Endothelial cell of umbilical vein (primary cell): Measurements from ENCODE around the gene XYLT1. TPM values are rescaled to one million over a fixed set of nuclear protein-coding genes. Genes with fewer than 3 reads are reported as not detected.

Experiments
- BruUV-seq: library from RNA; stranded (reverse); fragments of 400-500 nt; replicated peaks from 2 replicates; lab custom pipeline; 2021; lab: Mats Ljungman, UMichigan
- CTCF ChIA-PET: fragments of 300-600, 350-600 bp; sonication (Branson Sonifier 250); formaldehyde crosslinking; loops from one replicate; lab custom pipeline; 2021; ENCODE audit warnings: antibody characterized with exemption, inconsistent platforms; lab: Charles Lee
- POLR2A ChIA-PET: fragments of 300-600, 350-600 bp; sonication (Branson Sonifier 250); formaldehyde crosslinking; loops from one replicate; lab custom pipeline; 2021; ENCODE audit warnings: antibody characterized with exemption, inconsistent platforms; lab: Charles Lee
- DNase-seq: peaks from one replicate; pipeline ENCODE4 v3.0.0-alpha.2; 2011; ENCODE audit warnings: low read depth, low spot score
- FAIRE-seq: peaks from 2 replicates; lab custom pipeline; 2011; peaks lifted over from hg19 to GRCh38; lab: Jason Lieb, UNC
- H2AFZ ChIP-seq: 2 replicates; pipeline ENCODE4 v1.6.0; 2012; ENCODE audit warnings: low read depth, low read length, control low read depth, inconsistent platforms
- H3K27ac ChIP-seq: 2 replicates; pipeline ENCODE4 v1.5.1; 2011; ENCODE audit warnings: low read depth, mild to moderate bottlenecking, control low read depth, low read length, moderate library complexity; ENCODE audit not compliant: insufficient read depth
- H3K27me3 ChIP-seq, 2 experiments: 2 replicates each; pipeline versions ENCODE4 v1.6.0 to v1.6.1; 2011; ENCODE audit warnings: low read length in 2 of 2, mixed read lengths in 1 of 2; ENCODE audit not compliant: control insufficient read depth in 2 of 2, insufficient read depth in 2 of 2
- H3K36me3 ChIP-seq, 2 experiments: 2 replicates in 1 of 2; 3 replicates in 1 of 2; pipeline ENCODE4 v1.5.1; 2011; ENCODE audit warnings: low read length in 2 of 2, mild to moderate bottlenecking in 1 of 2, moderate library complexity in 1 of 2; ENCODE audit not compliant: control insufficient read depth in 2 of 2, insufficient read depth in 2 of 2; ENCODE audit errors: extremely low read depth in 1 of 2
- H3K4me1 ChIP-seq: 3 replicates; pipeline ENCODE4 v1.5.1; 2011; ENCODE audit warnings: mild to moderate bottlenecking, low read length; ENCODE audit not compliant: control insufficient read depth, insufficient read depth; ENCODE audit errors: extremely low read depth
- H3K4me2 ChIP-seq: 2 replicates; pipeline ENCODE4 v1.6.1; 2011; ENCODE audit warnings: low read length, control low read depth, mixed read lengths; ENCODE audit not compliant: insufficient read depth
- H3K4me3 ChIP-seq, 3 experiments: fragments of 200-600 bp in 1 of 3; sonication (generic), shearing (Covaris generic) in 1 of 3; replicated peaks in 1 of 3; 2 replicates each; pipeline ENCODE4 v1.5.1; 2011 to 2016; ENCODE audit warnings: control low read depth in 3 of 3, low read length in 3 of 3, mild to moderate bottlenecking in 2 of 3, inconsistent platforms in 1 of 3, low read depth in 1 of 3, moderate library complexity in 1 of 3; ENCODE audit not compliant: insufficient read depth in 1 of 3
- H3K79me2 ChIP-seq: 2 replicates; pipeline ENCODE4 v1.6.0; 2012; ENCODE audit warnings: low read length, inconsistent platforms; ENCODE audit not compliant: control insufficient read depth, insufficient read depth
- H3K9ac ChIP-seq: replicated peaks from 2 replicates; pipeline ENCODE3; 2011; ENCODE audit warnings: low read length, control low read depth; ENCODE audit not compliant: insufficient read depth; ENCODE audit errors: extremely low read depth
- H3K9me1 ChIP-seq: replicated peaks from 3 replicates; pipeline ENCODE4 v1.6.0; 2011; ENCODE audit warnings: mild to moderate bottlenecking, low read length; ENCODE audit not compliant: control insufficient read depth, insufficient read depth; ENCODE audit errors: extremely low read depth
- H3K9me3 ChIP-seq: replicated peaks from 2 replicates; pipeline ENCODE4 v1.5.1; 2012; ENCODE audit warnings: low read length, inconsistent platforms; ENCODE audit not compliant: control insufficient read depth, insufficient read depth
- H4K20me1 ChIP-seq: replicated peaks from 2 replicates; pipeline ENCODE3; 2011; ENCODE audit warnings: mild to moderate bottlenecking, low read length; ENCODE audit not compliant: control insufficient read depth, insufficient read depth; ENCODE audit errors: extremely low read depth
- CTCF ChIP-seq, 2 donors: IDR thresholded peaks; 1 replicate in 1 of 2; 2 replicates in 1 of 2; pipeline ENCODE4 v1.5.1; 2011; ENCODE audit warnings: low read length in 2 of 2, mild to moderate bottlenecking in 2 of 2, moderate library complexity in 2 of 2, control low read depth in 1 of 2, inconsistent platforms in 1 of 2, low read depth in 1 of 2; ENCODE audit not compliant: insufficient read depth in 1 of 2; ENCODE audit errors: extremely low read depth in 1 of 2
- EZH2 ChIP-seq: IDR thresholded peaks from 2 replicates; pipeline ENCODE4 v1.6.1; 2012; ENCODE audit warnings: borderline replicate concordance, low read depth, mild to moderate bottlenecking, moderate library complexity, low read length, inconsistent platforms; ENCODE audit not compliant: severe bottlenecking
- FOS ChIP-seq: IDR thresholded peaks from 2 replicates; pipeline ENCODE4 v1.6.1; 2011; ENCODE audit warnings: mild to moderate bottlenecking, low read length, moderate library complexity, borderline replicate concordance; ENCODE audit not compliant: insufficient read depth
- GATA2 ChIP-seq: IDR thresholded peaks from 2 replicates; pipeline ENCODE4 v1.7.0; 2011; ENCODE audit warnings: low read depth, mild to moderate bottlenecking, moderate library complexity, mixed read lengths, low read length; ENCODE audit not compliant: insufficient read length, insufficient read depth
- JUN ChIP-seq: IDR thresholded peaks from 2 replicates; pipeline ENCODE4 v1.6.1; 2011; ENCODE audit warnings: borderline replicate concordance, low read depth; ENCODE audit not compliant: insufficient read length, insufficient read depth
- MAX ChIP-seq: IDR thresholded peaks from 2 replicates; pipeline ENCODE4 v1.6.1; 2011; ENCODE audit not compliant: insufficient read depth, insufficient read length
- MYC ChIP-seq: IDR thresholded peaks from one replicate; pipeline ENCODE4 v1.6.1; 2011; ENCODE audit warnings: mild to moderate bottlenecking, low read depth, low read length
- POLR2A ChIP-seq: IDR thresholded peaks from 2 replicates; pipeline ENCODE4 v1.6.1; 2012; ENCODE audit warnings: low read depth, mild to moderate bottlenecking, control low read depth, low read length
- POLR2AphosphoS5 ChIP-seq: IDR thresholded peaks from 2 replicates; pipeline ENCODE4 v1.6.1; 2012; ENCODE audit warnings: low read depth, mild to moderate bottlenecking, control low read depth, low read length, moderate library complexity; ENCODE audit not compliant: insufficient read depth
- dilution Hi-C: fragments of 300-500 bp; cut with MboI; formaldehyde crosslinking; loops from one replicate; pipeline ENCODE4 v1.15.0; 2019; ENCODE audit warnings: low sequenced_read_pairs; ENCODE audit not compliant: extremely low pct_ligation_motif_present
- intact Hi-C: fragments of 100-400 bp; cut with micrococcal nuclease; formaldehyde crosslinking; loops from one replicate; pipeline ENCODE4 v1.10.0; 2022
- polyA plus RNA-seq, 4 experiments: library from polyadenylated mRNA; depleted of rRNA in 3 of 4; stranded (reverse) in 3 of 4; unstranded in 1 of 4; fragments of >200 nt; gene quantifications; 2 replicates each; pipeline versions ENCODE4 v1.2.1 to v1.2.3, GENCODE V29; 2011 to 2012; ENCODE audit warnings: missing spikeins in 1 of 4
- total RNA-seq: library from RNA; stranded (reverse); gene quantifications from 2 replicates; pipeline ENCODE4 v1.2.3, GENCODE V29; 2021

Gene XYLT1
- total and polyA plus RNA-seq, 2 donors (not counting 3 experiments of a cell fraction or from before 2014, with no cell fraction given): 0.63 to 2.9 TPM

- H3K36me3 ChIP-seq: no peaks in the 10 kb centered on the region
- H3K4me3 ChIP-seq: no peak overlapping the region
- dilution Hi-C loops (no loop called here), intact Hi-C loops (no loop called here)
- ChIA-PET POLR2A (no interaction called here), CTCF (no interaction called here)
- no peak overlapping the region for H2AFZ ChIP-seq
- H4K20me1 ChIP-seq: no peaks in the 10 kb centered on the region
- no TSS peak for BruUV-seq
- no peaks in the 10 kb centered on the region for H3K79me2 ChIP-seq
- no peaks in the 10 kb centered on the region for H3K9me1 ChIP-seq
- no peaks in the 10 kb centered on the region for H3K27me3 ChIP-seq
- no peaks in the 10 kb centered on the region for H3K9me3 ChIP-seq
- no peaks in the 10 kb centered on the region for H3K4me1 ChIP-seq
- no peak overlapping the region for H3K27ac ChIP-seq
- FAIRE-seq (no peak), DNase-seq (no peak)
- no peak overlapping the region for H3K4me2 ChIP-seq
- H3K9ac ChIP-seq: no peak overlapping the region
- TF ChIP-seq MYC (no peak), MAX (no peak), FOS (no peak), JUN (no peak), GATA2 (no peak), EZH2 (no peak), POLR2AphosphoS5 (no peak), CTCF (IDR thresholded peaks at IDR 0.05; ENCODE audit: extremely low read depth in 1 of 2, insufficient read depth in 1 of 2, low read depth in 1 of 2, low read length in 2 of 2) (no peak), POLR2A (no peak)
These were observed 17.8 kb downstream of the XYLT1 start for GRCh38 chr16:17452922-17453321.
